Stromal cell of bone marrow (primary cell): Measurements from ENCODE around the gene TUT1.

Experiments
- DNase-seq: peaks from one replicate; pipeline ENCODE4 v3.0.0-alpha.2; 2012; ENCODE audit warnings: low read depth

TUT1 gene

DNA sequence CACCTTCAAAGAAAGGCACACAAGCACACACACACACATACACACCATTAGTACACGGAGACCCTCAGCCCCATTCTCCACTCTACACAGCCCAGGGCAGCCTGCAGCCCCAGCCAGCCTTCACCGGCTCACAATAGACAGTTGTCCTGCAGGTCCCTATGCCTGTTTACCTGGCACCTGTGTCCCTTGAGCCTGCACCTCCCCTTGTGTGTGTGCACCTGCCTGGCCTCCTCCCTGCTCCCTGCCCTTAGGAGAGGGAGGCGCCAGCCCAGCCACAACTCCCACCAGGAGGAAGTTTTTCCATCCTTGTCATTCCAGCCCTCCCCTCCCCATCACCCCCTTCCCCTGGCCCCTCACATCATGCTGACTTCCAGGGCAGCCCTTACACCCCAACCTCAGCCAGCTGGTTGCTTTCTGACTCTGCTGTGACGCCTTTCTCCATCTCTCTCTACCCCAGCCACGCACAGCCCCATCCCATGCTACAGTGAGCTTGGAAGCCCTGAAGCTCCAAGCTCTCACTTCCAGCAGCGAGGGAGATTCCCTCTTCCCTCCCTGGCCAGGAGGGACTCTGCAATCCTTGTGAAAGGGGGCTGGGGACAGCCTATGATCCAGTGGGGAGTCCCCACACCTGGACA lies 49.1 kb downstream of the TUT1 start:
- DNase-seq, result no peak

DNA sequence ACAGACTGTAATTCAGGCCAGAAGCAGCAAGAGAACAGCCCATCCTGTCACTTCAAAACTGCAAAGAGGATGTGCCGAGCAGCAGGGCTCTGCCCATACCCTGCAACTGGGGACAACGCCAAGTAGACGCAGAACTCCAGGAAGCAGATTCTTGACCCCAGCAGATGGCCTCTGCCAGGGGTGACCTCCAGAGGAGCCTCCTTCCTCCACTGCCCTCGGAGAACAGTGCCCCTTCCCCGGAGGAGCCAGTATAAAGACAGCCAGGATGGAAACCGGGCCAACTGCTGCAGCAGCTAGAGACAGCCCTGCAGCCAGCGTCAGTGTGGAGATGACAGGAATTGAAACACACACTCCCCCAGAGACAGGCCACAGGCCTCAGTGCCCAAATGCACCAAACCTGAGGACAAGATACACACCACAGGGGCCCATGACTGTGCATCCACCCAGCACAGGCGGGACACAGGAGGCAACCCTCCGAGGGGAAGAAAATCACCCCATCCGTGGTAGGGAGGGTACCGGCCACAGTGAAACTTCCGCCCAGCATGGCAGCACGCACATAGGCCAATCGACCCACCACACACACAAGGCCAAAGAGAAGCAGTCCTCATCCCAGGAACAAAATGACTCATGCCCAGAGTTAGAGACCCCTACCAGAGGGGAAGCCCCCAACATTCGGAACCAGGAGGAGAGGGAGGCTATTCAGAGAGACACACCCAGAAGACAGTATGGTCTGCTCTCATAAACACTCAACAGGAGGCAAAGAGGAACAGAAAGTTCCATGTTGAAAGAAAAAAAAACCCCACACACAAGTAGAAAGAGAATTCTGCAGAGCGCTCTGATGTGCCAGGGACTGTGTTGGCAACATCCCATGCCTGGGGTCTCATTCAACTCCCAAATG lies 50.3 kb downstream of the TUT1 start:
- no peak for DNase-seq

DNA sequence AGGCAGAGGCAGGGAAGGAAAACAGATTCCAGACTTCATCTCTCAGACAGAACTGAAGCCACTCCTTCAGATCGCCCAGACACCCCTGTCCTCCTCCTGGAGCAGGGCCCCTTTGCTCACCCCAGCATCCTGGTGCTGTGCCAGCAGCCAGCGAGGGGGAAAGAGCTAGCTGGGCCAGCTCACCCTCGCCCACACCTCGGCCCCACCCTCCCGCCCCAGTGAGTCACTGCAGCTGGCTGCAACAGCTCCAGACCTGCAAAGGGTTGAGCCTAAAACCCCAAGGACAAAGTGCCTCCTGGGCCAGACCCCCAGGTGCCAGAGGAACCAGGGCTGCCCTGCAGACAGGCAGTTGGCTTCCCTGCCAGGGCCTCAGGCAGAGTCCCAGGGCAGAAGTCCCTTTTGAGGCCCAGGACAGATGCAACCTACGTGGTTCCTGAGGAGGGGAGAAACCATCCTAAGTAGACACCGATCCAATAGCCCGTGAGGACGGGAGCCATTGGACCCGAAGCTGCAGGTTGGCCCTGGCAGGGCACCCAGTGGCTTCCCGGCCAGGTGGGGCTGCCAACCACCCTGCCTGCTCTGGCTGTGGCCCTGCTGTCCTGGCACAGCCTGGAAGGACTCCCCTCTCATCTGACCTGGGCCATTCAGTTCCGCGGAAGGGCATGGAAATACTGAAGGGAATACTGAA lies 51.9 kb downstream of the TUT1 start:
- DNase-seq, result peak; percentile 79

- no peak for DNase-seq
Observed at GRCh38 chr11:62538470-62539237, 52.7 kb downstream of the TUT1 start.

GRCh38 chr11:62536301-62536957 lies 54.9 kb downstream of the TUT1 start:
- DNase-seq, result no peak

GRCh38 chr11:62535802-62536201 lies 55.5 kb downstream of the TUT1 start:
- DNase-seq, result no peak

- no peak for DNase-seq
Observed at GRCh38 chr11:62534779-62535545, 56.4 kb downstream of the TUT1 start.

- DNase-seq, result no peak
Observed at GRCh38 chr11:62532096-62532495, 59.2 kb downstream of the TUT1 start.
